GM19397 (cell line): ENCODE measurements around the gene STRN3.
"Not testable (repeated sequence)": the region's sequence is repeated elsewhere in the genome, so short reads cannot be mapped to it uniquely, and the experiment has no call there.

Experiments
- ATAC-seq: cut with Tn5 transposase; IDR thresholded peaks from one replicate; pipeline ENCODE4 v1.9.1; 2021; ENCODE audit warnings: mild to moderate bottlenecking, moderate library complexity; ENCODE audit not compliant: unreplicated experiment

STRN3 gene, protein sequence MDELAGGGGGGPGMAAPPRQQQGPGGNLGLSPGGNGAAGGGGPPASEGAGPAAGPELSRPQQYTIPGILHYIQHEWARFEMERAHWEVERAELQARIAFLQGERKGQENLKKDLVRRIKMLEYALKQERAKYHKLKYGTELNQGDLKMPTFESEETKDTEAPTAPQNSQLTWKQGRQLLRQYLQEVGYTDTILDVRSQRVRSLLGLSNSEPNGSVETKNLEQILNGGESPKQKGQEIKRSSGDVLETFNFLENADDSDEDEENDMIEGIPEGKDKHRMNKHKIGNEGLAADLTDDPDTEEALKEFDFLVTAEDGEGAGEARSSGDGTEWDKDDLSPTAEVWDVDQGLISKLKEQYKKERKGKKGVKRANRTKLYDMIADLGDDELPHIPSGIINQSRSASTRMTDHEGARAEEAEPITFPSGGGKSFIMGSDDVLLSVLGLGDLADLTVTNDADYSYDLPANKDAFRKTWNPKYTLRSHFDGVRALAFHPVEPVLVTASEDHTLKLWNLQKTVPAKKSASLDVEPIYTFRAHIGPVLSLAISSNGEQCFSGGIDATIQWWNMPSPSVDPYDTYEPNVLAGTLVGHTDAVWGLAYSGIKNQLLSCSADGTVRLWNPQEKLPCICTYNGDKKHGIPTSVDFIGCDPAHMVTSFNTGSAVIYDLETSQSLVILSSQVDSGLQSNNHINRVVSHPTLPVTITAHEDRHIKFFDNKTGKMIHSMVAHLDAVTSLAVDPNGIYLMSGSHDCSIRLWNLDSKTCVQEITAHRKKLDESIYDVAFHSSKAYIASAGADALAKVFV

DNA sequence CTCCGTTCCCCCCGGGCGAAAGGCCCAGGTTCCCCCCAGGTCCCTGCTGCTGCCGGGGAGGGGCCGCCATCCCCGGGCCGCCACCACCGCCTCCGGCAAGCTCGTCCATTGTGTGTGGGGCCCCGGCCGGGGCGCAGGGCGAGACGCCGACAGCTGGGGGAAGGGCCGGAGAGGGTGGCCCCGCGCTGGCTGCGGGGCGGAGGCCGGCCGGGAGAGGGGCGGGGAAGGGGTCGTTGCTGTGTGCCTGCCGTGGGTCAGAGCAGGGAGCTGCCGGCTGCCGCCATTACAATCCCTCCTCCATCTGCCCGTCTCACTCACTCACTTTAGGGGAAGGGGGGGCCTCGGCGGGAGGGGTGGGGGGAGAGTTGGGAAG is at the start of gene STRN3:
TSS of gene STRN3 (minus strand) at position 303 of the 373 bp plus-strand sequence. CDS start at position 109, 194 bp downstream.
- ATAC-seq, result no peak

- ATAC-seq, result no peak
Measured at GRCh38 chr14:31075144-31075543, 49.0 kb upstream of the STRN3 start.

DNA sequence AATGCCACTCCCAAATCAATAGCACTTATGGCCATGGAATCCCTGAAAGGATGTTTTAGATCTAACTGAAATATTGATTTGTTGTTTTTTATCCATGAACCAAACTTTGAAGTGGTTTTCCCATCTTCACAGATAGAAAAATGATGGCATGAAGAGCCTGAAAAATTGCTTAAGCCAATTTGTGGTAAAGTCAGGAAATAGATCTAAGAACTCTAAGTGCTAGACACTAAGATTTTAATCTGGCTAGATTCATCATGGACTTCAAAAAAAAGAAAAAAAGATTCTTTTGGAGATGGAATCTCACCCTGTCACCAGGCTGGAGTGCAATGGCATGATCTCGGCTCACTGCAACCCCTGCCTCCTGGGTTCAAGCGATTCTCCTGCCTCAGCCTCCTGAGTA is 45.0 kb upstream of the STRN3 start:
- ATAC-seq, result no peak

GRCh38 chr14:31070431-31070830 is 44.3 kb upstream of the STRN3 start:
- ATAC-seq, result no peak

GRCh38 chr14:31069343-31069742 is 43.2 kb upstream of the STRN3 start:
- no peak for ATAC-seq

DNA sequence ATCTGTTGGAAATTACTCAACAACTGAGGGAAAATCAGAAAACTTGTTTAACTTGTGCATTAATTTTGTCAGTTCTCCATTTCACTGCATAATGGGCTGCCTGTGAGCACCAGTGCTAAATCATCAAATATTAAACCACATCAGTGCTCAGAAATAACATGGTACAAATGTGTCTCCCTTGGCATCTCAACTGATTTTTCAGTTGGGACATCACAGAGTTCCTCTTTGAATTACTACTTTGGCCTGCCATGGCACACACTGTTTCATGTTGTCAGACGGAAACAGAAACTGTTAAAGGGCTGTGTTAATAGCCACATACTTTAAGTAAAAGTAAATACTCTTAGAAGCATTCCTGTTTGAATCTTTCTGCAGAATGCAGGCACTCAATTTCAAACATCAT is 42.1 kb upstream of the STRN3 start:
- ATAC-seq, result no peak

- ATAC-seq, result not testable (repeated sequence)
Measured at GRCh38 chr14:31062908-31063307, 36.7 kb upstream of the STRN3 start.

- ATAC-seq, result no peak
Measured at GRCh38 chr14:31060253-31060875, 34.2 kb upstream of the STRN3 start.

DNA sequence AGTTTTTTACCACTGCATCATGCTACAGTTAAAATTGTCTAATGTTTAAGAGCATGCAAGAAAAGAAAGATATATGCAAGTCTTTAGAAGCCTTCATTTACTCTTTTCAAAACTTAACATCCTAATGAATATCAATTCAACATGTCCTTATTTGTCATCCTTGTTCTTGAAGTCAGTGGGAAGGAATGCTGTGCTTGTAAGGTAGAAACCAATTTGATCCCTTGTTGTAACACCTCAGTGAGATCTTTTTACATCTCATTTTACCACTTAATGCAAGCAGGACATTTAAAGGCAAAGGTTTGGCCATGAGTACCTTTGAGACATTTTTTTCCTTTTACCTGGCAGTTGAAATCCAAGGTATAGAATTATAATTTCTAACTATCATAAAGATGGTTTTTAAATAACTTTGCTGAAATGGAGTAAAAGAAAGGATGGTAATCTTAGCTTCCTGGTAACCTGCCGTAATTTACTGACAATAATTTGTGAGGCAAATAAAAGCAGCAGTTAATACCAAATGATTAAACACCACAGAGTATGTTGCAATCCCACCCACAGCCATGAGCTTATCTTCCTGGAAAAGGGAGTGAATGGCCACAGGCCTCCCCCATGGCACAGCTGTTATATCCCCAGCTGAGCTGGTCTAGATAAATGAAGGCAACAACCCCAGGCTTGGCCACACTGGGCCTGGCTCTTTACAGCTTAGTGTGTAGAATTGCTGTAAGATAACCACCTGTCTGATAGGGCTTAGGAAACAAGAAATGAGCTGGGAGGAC is 33.2 kb upstream of the STRN3 start:
- ATAC-seq, result no peak

DNA sequence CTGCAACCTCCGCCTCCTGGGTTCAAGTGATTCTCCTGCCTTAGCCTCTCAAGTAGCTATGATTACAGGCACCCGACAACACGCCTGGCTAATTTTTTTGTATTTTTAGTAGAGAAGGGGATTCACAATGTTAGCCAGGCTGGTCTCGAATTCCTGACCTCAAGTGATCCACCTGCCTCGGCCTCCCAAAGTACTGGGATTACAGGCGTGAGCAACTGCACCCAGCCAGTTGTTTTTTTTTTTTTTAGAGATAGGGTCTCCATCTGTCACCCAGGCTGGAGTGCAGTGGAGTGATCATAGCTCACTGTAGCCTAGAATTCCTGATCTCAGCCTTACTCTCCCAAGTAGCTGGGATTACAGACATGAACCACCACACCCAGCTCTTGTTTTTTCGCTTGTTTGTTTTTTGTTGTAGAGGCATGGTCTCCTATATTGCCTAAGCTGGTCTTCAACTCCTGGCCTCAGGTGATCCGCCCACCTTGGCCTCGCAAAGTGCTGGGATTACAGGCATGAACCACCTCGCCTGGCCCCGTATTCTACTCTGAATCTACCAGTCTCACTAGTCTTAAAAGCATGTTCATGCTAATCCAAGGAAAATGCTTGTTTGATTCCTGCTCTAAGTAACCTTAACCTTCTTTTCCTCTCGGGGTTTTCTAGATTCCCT is 31.7 kb upstream of the STRN3 start:
- ATAC-seq, result no peak

GRCh38 chr14:31057035-31057434 is 30.9 kb upstream of the STRN3 start:
- no peak for ATAC-seq

DNA sequence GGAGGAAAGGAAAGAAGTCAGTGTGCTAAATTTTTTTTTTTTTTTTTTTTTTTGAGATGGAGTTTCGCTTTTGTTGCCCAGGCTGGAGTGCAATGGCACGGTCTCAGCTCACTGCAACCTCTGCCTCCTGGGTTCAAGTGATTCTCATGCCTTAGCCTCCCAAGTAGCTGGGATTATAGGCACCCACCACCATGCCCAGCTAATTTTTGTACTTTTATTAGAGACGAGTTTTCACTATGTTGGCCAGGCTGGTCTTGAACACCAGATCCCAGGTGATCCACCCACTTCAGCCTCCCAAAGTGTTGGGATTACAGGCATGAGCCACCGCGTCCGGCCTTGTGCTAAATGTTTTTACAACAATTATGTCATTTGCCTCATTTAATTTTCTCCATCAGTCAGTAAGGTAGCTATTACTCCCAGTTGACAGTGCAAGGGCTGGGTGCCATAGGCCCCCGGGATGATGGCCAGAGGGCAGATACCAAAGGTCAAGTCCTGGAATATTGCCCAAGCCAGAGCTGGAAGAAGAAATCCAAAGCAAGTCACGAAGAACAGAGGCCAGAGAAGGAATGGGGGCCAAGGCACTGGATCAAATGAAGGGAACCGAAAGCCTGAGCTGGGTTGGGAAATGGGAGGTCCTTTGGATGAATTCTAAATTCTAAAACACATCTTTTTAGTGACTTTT is 26.9 kb upstream of the STRN3 start:
- ATAC-seq, result not testable (repeated sequence)

DNA sequence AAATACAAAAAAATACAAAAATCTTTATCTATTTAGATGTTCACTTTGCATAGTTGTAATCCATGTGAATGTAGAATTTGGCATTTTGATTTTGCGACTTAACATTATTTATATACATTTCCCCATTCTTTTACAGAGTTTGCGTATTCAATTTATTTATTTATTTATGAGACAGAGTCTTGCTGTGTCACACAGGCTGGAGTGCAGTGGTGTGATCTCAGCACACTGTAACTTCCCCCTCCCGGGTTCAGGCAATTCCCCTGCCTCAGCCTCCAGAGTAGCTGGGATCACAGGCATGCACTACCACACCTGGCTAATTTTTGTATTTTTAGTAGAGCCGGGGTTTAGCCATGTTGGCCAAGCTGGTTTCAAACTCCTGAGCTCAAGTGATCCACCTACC is 25.3 kb upstream of the STRN3 start:
- no peak for ATAC-seq

DNA sequence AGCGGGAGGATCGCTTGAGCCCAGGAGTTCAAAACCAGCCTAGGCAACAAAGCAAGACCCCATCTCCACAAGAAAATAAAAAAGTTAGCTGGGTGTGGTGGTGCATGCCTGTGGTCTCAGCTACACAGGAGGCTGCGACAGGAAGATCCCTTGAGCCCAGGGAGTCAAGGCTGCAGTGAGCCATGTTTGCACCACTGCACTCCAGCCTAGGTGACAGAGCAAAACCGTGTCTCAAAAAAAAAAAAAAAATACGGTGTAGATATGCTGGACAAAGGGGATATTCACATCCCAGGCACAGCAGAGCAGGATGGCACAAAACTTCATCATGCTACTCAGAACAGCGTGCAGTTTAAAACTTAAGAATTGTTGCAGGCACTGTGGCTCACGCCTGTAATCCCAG is 24.8 kb upstream of the STRN3 start:
- no peak for ATAC-seq

DNA sequence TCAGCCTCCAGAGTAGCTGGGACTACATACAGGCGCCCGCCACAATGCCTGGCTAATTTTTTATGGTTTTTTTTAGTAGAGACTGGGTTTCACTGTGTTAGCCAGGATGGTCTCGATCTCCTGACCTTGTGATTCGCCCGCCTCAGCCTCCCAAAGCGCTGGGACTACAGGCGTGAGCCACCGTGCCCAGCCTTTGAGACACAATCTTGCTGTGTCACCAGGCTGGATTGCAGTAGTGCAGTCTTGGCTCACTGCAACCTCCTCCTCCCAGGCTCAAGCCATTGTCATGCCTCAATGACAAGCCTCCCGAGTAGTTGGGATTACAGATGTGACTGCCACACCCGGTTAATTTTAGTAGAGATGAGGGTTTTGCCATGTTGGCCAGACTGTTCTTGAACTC is 21.3 kb upstream of the STRN3 start:
- no peak for ATAC-seq

DNA sequence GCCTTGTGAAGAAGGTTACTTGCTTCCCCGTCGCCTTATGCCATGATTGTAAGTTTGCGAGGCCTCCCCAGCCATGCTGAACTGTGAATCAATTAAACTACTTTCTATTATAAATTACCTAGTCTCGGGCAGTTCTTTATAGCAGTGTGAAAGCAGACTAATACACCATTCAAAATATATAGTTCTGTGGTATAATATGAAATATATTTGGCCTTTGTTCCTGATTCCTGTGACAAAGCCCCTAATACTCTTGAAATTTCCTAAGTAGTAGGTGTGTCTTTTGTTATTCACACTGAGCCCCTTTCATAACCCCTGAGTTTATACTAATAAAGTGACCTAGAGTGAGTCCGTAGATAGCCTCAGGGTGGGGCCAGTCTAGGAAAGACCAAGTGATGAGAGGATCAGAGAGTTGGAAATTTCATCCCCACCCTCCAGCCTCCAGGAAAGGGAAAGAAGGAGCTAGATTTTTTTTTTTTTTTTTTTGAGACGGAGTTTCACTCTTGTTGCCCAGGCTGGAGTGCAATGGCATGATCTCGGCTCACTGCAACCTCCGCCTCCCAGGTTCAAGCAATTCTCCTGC is 19.4 kb upstream of the STRN3 start:
- no peak for ATAC-seq

DNA sequence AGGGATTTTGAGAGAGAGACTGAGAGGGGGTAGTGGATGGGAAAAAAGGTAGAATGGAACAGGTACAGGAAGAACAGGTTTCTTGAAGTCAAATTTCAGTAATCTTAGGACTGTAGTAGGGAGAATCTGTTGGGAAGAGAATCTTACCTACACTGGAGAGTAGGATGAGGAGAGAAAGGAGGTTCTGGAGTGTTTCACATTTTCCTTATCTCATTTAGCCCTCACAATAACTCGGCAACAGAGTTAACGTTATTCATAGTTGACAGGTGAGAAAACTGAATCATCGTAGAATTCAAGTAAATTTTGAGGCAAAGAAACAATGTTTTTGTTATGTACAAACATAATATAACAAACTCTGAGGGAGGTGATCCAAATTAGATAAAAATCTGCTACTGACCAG is 17.2 kb upstream of the STRN3 start:
- ATAC-seq, result no peak

- not testable (repeated sequence) for ATAC-seq
Measured at GRCh38 chr14:31042893-31043292, 16.7 kb upstream of the STRN3 start.

GRCh38 chr14:31042300-31042699 is 16.1 kb upstream of the STRN3 start:
- ATAC-seq, result no peak
